ENCODE results near the gene UBALD2. TPM values are rescaled to one million over a fixed set of nuclear protein-coding genes. Genes with fewer than 3 reads are reported as not detected.

UBALD2 gene
- total RNA-seq, 1 donor from 2014 or later, result 18.4 TPM

DNA sequence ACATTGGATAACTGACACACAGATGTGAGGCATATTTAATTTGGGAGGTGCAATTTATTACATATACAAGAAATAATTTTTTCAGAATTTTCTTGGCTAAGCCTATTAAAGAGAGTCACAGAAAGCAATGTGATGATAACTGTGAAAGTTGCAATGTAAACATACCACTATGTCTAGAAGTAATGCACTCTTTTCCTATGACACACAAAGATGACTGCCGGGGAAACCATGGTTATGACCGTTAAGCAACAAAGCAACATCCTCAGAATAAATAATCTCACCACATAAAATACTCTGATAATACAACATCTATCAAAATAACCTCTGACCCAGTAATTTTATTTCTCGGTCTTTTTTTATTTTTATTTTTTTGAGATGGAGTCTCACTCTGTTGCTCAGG lies 53.4 kb downstream of the UBALD2 start:
- TF ChIP-seq, protein P1, sequence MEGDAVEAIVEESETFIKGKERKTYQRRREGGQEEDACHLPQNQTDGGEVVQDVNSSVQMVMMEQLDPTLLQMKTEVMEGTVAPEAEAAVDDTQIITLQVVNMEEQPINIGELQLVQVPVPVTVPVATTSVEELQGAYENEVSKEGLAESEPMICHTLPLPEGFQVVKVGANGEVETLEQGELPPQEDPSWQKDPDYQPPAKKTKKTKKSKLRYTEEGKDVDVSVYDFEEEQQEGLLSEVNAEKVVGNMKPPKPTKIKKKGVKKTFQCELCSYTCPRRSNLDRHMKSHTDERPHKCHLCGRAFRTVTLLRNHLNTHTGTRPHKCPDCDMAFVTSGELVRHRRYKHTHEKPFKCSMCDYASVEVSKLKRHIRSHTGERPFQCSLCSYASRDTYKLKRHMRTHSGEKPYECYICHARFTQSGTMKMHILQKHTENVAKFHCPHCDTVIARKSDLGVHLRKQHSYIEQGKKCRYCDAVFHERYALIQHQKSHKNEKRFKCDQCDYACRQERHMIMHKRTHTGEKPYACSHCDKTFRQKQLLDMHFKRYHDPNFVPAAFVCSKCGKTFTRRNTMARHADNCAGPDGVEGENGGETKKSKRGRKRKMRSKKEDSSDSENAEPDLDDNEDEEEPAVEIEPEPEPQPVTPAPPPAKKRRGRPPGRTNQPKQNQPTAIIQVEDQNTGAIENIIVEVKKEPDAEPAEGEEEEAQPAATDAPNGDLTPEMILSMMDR (IDR thresholded peaks at IDR 0.05), result no peak
- TF ChIP-seq POLR2AphosphoS5 (IDR thresholded peaks at IDR 0.05; ENCODE audit: insufficient read depth in 1 of 2, low read depth in 1 of 2), result no peak
- no peak for TF ChIP-seq POLR2A (IDR thresholded peaks at IDR 0.05)

More for the DNA sequence above, 53.4 kb downstream of the UBALD2 start:
- Histone ChIP-seq H3K4me3 (no peak overlapping the region), H3K36me3 (peaks cover 0 to 43% of the 10 kb centered on the region in 2 donors), H3K27me3 (no peaks in the 10 kb centered on the region), H3K4me1 (no peaks in the 10 kb centered on the region), H3K9me3 (no peaks in the 10 kb centered on the region), H3K27ac (no peak overlapping the region)
- intact Hi-C loops (cut with DNase I), result no loop called here
- DNase-seq (ENCODE audit: extremely low spot score in 2 of 2), result no peak

Small RNA genes lying within 50 kb of the gene (small RNA-seq; reads per million reads assigned to genes)
- gene RF00019, result not detected

Other genes starting within 250 kb of the UBALD2 start
- 115 TPM for gene EVPL, start 238.0 kb upstream of the UBALD2 start, total RNA-seq
- gene SRP68, start 192.8 kb upstream of the UBALD2 start, total RNA-seq, result 52.8 TPM
- not detected for gene GALR2, start 190.6 kb upstream of the UBALD2 start, total RNA-seq
- not detected for gene ZACN, start 186.2 kb upstream of the UBALD2 start, total RNA-seq
- 79.8 TPM for gene EXOC7, start 161.6 kb upstream of the UBALD2 start, total RNA-seq
- gene FOXJ1, start 124.1 kb upstream of the UBALD2 start, total RNA-seq, result not detected
- gene RNF157, start 24.9 kb upstream of the UBALD2 start, total RNA-seq, result 8.8 TPM
- gene QRICH2, start 42.9 kb downstream of the UBALD2 start, total RNA-seq, result 10.8 TPM
- gene PRPSAP1, start 88.6 kb downstream of the UBALD2 start, total RNA-seq, result 92.6 TPM
- gene SPHK1, start 119.3 kb downstream of the UBALD2 start, total RNA-seq, result 11.0 TPM
- gene UBE2O, start 187.8 kb downstream of the UBALD2 start, total RNA-seq, result 29.7 TPM
- gene AANAT, start 202.3 kb downstream of the UBALD2 start, total RNA-seq, result not detected
- 34.6 TPM for gene RHBDF2, start 236.1 kb downstream of the UBALD2 start, total RNA-seq

Measured in vagina (tissue), 2 donors.